HL-60 (cell line): ENCODE results near the gene LZTR1.

Experiments used
- POLR2AphosphoS5 ChIP-seq: IDR thresholded peaks from 2 replicates; pipeline ENCODE4 v1.6.1; 2012; ENCODE audit warnings: low read depth
- TF ChIP-seq, protein P1 (sequence below): IDR thresholded peaks from 2 replicates; pipeline ENCODE4 v1.6.1; 2012; ENCODE audit warnings: low read depth; ENCODE audit not compliant: insufficient replicate concordance
- TF ChIP-seq, protein P2 (sequence below): IDR thresholded peaks from one replicate; pipeline ENCODE4 v1.5.1; 2011; ENCODE audit warnings: low read length, control low read depth, inconsistent platforms; ENCODE audit not compliant: insufficient read depth

DNA sequence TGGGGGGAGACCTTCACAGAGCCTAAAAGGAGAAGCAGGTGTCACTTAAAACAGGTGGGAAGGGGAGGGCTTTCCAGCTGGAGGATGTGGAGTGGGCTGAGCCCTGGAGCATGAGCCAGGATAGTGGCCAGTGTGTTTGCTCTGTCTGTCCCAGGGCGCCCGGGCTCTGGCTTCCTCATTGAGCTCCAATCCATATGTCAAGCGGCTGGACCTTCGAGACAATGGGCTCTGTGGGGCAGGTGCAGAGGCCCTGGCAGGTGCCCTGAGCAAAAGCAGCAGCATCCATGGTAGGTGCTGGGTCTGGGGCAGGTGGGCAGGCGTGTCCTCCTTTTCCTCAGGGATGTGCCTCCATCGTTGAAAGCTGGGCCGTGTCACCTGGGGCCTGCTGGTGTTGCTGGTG is 65.6 kb downstream of the LZTR1 start:
- TF ChIP-seq, protein P1, sequence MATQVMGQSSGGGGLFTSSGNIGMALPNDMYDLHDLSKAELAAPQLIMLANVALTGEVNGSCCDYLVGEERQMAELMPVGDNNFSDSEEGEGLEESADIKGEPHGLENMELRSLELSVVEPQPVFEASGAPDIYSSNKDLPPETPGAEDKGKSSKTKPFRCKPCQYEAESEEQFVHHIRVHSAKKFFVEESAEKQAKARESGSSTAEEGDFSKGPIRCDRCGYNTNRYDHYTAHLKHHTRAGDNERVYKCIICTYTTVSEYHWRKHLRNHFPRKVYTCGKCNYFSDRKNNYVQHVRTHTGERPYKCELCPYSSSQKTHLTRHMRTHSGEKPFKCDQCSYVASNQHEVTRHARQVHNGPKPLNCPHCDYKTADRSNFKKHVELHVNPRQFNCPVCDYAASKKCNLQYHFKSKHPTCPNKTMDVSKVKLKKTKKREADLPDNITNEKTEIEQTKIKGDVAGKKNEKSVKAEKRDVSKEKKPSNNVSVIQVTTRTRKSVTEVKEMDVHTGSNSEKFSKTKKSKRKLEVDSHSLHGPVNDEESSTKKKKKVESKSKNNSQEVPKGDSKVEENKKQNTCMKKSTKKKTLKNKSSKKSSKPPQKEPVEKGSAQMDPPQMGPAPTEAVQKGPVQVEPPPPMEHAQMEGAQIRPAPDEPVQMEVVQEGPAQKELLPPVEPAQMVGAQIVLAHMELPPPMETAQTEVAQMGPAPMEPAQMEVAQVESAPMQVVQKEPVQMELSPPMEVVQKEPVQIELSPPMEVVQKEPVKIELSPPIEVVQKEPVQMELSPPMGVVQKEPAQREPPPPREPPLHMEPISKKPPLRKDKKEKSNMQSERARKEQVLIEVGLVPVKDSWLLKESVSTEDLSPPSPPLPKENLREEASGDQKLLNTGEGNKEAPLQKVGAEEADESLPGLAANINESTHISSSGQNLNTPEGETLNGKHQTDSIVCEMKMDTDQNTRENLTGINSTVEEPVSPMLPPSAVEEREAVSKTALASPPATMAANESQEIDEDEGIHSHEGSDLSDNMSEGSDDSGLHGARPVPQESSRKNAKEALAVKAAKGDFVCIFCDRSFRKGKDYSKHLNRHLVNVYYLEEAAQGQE, result no peak
- TF ChIP-seq, protein P2, sequence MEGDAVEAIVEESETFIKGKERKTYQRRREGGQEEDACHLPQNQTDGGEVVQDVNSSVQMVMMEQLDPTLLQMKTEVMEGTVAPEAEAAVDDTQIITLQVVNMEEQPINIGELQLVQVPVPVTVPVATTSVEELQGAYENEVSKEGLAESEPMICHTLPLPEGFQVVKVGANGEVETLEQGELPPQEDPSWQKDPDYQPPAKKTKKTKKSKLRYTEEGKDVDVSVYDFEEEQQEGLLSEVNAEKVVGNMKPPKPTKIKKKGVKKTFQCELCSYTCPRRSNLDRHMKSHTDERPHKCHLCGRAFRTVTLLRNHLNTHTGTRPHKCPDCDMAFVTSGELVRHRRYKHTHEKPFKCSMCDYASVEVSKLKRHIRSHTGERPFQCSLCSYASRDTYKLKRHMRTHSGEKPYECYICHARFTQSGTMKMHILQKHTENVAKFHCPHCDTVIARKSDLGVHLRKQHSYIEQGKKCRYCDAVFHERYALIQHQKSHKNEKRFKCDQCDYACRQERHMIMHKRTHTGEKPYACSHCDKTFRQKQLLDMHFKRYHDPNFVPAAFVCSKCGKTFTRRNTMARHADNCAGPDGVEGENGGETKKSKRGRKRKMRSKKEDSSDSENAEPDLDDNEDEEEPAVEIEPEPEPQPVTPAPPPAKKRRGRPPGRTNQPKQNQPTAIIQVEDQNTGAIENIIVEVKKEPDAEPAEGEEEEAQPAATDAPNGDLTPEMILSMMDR, result no peak
- TF ChIP-seq POLR2AphosphoS5, result no peak
